ENCODE measurements around the gene PAX6.

PAX6 gene

DNA sequence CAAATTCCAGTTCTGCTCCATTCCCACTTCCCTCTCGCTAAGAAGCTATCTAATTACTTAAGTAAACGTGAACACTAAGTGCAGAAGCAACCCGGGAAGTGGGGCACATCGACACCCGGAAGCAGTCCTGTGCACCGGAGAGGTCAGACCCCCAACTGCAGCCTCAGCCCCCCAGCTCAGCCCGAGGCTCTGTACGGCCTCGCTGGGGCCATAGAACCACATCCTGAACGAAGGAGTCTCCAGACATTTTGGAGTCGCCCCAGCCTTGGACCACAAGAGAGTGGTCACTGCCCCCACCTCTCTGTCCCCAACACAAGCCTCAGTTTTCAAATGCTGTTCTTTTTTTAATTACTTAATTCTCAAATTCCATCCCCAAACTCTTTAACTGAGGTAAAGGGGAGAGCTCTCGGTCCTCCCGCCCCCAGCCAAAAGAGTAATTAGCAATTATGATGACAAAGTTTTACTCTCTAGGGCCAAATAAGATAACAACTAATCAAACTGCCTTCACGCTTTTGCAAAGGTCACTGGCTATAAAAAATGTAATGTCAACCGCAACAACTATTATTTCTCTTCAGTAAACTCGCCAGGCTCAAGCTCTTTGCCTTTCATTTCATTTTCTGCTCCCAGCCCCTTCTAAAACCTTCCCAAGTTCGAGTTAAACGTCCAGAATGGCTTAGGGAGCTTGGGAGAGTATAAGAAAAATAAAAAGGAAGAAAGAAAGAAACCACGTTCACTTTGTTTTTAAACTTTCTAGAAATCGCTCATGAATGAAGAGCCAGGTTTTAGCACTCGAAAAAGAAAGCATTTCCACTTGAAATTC, 2.2 kb downstream of the PAX6 start:
- no peak for DNase-seq (ENCODE audit: low spot score)

DNA sequence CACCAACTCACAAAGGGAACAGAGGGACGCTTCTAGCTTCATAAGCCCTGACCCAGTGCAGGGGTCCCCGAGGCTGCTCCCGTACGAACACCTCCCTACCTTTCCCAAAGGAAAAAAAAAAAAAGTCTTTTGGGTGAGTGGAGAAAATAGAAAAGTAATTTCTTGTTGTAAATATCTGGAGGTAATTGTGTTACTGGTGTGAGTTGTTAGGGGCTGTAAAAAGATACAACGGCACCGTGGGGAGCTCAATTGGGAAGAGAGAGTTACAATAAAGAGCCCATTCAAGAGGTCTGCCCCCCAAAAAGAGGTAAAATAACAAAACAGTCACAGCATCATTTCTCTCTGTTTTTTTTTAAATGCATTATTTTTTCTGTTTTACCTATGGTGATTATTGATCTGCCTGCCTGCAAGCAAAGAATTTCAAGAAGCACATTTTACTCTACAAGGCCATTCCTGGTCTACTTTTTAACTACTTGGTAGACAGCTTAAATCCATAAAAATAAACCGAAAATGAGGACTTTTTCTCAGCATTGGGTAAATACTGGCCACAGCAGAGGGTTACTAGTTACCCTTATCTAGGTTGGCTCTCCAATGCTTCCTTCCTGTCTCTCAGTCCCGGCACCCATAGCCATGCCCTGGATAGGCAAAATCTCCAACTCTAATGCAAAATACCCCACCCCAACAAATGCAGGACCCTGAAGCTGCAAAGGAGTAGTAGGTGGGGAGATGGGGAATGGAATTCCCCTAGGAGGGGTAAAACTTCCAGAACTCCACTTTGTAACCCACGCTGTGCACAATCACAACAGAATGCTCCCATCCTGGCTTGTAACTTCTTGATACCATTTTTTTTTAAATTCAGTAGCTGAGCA, 3.1 kb downstream of the PAX6 start:
- no peak for DNase-seq (ENCODE audit: low spot score)

DNA sequence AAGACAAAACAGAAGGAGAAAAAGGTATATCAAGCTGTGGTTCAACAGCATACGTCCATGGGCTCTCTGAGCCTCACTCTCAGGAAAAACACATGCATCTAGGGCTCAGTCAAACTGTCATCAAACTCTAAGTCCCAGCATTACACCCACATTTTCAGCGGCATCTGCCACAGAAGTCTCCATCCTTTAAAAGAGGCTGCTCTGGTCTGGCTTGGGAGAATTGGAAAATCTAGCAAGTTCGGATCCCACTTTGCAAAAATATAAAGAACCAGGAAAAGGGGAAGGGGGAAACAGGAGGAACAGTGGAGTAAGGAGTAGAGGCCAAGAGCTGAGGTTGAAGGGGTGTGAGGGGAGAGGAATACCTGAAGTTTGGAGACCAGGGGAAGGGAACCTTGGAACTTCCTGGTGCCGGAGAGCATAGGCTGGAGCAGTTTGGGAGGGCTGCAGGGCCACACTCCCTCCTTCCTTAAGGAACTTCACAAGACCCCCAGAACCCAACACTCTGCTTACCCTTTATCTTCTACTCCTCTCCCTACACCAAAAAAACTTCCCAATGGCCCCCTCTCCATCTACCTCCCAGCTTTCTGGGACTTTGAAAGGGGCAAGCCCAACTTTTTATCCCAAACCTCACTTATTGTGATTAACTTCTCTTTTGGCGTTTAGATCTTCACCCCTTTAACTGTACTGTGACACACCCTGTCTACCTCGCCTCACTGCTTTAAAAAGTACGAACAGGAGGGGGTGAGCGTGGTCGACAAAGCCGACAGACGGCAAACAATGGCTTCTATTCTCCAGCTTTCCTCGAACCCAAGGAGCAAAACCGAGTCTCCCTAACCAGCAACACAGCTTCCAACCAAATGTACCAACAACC, 4.0 kb downstream of the PAX6 start:
- no peak for DNase-seq (ENCODE audit: low spot score)

DNA sequence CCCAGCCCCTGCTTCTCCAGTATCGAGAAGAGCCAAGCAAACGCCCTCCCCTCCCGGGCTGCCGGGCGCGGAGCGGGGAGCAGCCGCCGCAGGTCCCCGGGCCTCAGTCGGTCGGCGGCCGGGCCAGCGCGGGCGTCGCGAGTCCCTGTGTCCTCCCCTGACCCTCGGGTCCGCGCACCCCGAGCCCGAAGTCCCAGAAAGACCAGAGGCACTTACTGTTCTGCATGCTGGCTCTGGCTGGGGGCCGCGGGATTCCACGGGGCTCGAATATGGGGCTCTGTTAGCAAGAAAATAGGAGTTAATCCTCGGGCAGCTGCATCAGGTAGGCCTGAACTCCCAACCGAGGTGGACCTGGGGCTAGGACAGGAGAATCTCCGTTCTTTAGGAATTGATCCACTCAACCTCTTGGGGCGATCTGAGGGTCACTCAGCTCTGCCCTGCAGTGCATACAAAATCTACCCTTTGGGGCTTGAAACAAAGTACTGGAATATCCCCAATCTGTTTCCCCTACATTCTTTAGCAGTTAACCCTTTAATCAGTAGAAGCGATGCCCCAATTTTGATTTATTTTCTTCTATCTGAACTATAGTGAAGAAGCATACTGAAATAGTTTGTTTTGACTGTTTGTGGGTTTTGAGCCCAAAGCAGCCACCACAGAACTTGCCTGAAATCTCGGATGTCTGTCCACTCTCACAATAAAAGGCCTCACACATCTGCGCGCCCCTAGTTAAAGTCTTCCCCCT, 4.8 kb downstream of the PAX6 start:
- no peak for DNase-seq (ENCODE audit: low spot score)

DNA sequence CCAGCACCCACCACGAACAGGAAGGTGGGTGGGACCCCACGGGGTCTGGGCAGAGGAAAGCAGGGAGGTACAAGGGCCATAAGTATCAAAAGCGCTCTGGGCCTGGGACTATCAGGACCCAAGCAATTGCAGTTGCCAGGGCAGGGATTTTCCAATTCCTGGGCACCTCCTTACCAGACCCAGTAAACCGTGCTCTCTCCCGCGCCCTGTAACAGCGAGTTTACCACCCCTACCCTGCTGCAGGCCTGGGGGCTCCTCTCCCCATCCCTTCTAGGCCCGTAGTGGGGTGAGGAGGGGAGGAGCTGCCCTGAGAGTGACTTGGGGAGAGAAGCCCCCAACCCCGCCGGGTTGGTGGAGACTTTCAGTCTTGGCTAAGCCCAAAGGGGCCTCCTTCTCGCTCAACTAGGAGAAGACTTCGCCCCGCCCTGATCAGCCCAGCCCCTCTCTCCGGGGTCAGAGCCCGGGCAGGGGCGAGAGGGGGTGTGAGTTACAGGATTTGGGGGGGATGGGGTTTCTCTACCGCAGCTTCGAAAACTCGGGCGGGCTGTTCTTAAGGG, 5.4 kb downstream of the PAX6 start:
- DNase-seq (ENCODE audit: low spot score): no peak

DNA sequence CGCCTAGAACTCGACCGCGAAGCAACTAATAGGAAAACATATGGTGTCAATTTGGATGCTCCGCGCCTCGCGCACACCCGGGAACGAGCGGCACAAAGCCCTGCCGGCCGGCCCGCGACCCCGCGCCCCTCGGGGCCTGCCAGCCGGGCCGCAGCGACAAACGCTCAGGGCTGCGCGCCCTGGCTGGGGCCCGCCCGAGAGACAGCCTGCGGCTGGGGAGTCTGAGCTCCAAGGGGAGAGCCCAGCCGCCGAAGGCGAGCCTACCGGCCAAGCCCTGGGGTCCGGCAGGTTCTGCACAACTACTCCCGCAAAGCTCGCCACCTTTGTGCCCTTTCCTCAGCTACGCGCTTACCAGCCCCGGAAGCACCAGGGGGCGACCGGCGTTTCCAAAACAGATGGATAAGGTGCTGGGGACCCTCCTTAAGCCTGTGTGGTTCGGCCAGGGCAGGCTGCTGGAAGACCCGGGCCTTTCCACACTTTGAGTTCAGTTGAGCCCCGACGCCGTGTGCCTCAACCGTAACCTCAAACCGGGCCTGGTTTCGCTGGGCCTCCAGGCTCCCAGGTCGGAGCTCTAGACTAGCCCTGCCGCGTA, 6.0 kb downstream of the PAX6 start:
- DNase-seq (ENCODE audit: low spot score): no peak

DNA sequence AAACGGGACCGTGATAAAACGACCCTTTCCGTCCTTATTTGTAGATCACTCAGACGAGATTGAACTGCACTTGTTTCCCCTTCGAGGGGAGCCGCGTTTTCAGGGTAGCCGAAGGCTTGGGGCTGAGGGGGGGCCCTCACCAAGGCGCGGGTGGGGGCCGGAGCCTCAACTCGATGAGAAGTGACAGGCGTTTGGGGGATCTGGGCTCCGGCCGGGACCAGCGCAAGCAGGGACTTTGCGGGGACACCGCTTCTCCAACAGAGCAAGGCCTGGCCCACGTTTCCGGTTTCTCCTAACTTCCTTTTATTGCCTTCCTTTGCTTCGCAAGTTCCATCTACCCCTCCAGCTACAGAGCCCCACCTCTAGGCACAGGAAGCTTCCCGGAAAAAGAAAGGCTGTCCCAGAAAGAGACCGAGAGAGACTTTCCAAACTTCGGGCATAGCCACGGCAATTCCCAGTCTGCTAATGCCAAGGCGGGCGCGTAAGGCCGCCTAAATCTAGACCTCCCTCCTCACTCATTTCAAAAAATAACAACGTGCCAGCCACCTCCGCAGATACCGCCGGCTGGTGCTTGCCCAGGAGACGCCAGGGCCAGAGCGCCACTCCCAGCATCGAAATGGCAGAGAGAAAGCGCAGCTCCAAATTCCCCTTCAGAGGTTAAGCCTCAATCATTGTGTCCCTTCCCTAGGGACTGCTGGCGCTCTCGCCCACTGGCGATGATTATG, 6.6 kb downstream of the PAX6 start:
- no peak for DNase-seq (ENCODE audit: low spot score)

DNA sequence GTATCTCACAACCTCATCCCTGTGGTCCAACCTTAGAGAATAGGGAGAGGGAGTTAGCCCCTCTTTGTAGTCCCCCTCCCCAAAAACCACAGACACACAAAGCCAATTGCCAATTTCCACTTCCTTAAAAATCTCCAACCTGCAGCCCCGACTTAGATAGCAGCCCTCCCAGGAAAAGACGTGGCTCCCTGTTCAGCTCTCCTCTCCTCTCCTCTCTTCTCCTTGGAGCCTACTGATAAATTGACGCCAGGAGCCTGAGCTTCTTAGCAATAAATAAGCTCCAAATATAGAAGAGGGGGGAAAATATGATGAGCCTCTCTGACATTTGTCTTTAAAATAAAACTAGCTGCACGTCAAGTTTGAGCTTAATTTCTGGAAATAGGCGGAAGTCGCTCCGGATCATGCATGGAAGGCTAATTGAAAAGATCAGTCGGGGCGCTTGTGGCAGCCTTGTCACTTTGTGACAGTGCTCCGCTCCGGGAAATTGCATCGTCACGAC, 7.3 kb downstream of the PAX6 start:
- no peak for DNase-seq (ENCODE audit: low spot score)

DNA sequence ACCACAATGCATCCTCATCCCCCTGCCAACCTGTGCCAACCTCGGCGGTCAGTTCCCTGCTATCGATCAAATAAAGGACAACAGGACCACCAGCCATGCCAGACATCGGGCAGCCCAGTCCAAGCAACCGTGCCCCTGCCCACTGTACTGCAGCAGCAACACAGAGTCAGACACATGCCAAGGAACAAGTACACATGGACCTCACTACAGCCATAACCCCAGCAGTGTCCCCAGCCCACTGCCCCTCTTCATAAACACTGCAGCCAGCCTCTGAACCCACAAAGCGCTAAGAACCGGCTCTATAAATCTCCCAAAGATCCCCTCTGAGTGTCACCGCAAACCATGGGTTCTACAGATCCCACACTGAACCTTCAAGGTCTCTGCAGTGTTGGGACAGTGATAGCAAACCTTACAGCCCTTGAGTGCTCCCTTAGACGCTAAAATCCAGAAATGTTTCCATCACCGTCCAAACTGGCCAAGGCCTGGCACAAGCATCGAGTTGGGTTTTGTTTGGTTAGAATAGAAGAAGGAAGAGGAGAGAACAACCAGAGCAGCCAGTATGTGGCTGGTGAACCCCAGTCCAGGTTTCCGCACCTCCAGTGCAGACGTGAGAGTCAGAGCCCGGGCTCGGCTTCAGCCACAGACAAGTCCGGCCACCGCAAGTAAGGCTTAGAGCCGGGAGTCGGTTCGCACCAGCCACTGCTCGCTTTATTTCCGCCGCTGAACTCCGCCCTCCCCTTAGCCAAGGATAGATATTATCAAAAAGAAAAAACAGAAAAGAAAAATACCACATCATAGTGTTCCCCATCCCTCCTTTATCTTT, 7.9 kb downstream of the PAX6 start:
- DNase-seq (ENCODE audit: low spot score): no peak

DNA sequence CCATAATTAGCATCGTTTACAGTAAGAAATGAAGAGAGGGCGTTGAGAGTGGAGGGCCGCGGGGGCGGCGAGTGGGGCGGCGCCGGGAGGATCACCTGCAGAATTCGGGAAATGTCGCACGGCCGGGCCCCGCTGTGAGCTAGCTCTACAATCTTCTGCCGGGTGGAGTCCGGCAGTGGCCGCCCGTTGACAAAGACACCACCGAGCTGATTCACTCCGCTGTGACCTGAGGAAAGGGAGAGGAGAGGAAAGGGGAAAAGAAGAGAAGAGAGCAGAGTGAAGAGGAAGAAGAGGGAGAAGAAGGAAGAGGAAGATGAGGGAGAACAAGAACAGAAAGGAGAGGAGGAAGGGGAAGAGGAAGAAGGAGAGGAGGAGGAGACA, 8.5 kb downstream of the PAX6 start:
- DNase-seq (ENCODE audit: low spot score): no peak

DNA sequence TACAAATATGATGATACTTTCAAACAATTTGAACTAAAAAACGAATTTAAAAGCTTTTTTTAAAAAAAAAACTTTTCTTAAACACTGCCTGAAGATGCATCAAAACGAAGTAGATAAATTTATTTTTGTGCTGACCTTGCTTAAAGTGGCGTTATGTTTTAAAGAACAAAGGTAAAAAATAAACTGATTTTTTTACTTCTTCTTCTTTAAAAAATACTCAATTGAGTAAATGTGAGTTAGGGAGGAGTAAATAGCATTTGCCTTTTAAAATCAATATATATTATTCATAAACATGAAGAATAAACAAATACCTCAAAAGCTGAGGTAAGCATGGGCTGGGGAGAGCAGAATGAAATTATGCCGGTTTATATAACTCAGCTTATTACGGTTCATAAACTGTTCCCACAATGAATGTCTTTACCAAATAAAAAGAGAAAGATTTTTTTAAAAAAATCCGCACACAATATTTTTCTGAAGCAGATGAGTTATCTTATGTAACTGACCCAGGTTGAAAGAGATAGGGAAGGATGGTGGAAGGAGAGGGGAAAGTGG, 9.0 kb downstream of the PAX6 start:
- no peak for DNase-seq (ENCODE audit: low spot score)

DNA sequence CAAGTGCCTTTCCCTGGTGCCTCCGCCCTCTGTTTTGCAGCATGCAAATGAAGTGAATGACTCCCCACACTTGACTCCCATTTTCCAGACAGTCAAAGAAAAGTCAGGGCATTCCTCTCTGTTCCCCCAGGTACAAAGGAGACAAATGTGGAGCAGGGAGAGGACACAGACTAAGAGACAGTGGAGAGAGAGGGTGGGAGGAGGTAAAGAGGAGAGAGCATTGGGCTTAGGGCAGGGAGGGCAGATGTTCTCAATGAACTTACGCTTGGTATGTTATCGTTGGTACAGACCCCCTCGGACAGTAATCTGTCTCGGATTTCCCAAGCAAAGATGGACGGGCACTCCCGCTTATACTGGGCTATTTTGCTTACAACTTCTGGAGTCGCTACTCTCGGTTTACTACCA, 9.8 kb downstream of the PAX6 start:
- no peak for DNase-seq (ENCODE audit: low spot score)

DNA sequence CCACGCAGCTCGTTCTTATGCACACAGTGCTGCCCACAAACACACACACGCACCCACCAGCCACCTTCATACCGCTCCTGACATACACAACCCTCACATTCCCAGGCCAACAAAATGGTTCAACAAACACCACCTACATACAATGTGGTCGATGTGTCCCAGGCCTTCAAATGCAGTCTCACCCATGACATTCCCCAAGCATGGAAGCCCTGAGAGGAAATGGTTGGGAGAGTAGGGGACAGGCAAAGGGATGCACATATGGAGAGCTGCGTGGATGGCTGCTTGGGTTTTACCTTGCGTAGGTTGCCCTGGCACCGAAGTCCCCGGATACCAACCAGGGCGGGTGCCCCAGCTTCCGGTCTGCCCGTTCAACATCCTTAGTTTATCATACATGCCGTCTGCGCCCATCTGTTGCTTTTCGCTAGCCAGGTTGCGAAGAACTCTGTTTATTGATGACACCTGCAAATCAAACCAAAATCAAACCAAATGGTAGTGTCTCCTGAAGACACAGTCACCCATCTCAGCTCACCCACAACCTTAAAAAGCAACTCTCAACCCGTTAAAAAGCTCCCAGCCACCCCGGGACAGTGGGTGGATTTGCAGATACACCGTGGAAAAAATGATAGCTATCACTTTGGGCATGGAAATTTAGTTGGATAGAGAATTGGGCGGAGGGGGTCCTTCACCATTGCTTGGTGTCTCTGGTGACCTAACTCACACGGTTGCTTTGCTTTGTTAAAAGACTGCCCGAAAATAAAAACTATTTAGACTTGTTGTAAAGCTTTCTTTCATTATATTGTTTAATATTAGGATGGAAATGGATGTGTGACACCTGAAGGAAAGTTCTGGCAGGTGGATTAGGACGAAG, 10.5 kb downstream of the PAX6 start:
- DNase-seq (ENCODE audit: low spot score): no peak

DNA sequence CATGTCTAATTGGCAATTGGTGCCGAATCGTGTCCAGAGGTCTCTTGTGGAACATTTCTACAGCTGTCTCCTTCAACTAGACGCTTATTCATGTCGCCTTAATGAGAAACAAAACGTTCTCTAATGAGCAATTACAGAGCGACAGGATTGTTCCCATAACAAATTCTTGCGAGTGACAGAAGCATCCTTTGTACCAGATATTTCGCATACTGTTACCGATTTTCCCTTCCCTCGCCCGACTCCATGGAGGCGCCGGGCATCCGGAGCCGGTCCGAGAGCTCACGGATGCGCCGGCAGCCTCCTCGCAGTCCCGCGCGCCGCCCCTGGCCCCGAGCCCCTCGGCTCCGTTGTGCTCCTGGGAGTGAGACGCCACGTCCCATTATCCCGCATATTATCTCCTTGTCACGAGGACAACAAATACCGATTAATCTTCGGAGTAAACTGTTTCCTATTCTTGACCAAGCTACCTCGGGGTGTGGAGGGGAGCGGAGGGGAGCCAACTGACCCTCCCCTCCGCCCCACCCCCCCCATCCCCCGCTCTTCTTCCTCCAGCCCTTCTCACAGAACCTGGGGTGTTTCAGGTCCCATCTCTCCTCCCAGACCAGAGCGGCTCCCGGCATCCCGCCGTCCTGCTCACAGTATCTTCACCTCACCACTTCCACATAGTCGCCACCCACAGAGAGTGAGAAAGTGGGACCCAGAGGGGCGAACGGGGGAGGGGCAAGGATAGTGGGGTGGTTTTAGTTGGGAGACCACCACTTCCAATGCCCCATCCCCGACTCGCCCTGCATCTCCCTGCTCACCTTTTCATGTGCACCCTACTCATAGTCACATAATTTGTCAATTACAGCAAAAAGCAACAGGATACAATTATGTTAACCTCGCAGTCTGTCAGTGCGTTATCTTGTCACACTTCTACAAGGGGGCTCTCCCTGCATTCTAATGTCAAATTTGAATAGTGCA, 11.4 kb downstream of the PAX6 start:
- no peak for DNase-seq (ENCODE audit: low spot score)

DNA sequence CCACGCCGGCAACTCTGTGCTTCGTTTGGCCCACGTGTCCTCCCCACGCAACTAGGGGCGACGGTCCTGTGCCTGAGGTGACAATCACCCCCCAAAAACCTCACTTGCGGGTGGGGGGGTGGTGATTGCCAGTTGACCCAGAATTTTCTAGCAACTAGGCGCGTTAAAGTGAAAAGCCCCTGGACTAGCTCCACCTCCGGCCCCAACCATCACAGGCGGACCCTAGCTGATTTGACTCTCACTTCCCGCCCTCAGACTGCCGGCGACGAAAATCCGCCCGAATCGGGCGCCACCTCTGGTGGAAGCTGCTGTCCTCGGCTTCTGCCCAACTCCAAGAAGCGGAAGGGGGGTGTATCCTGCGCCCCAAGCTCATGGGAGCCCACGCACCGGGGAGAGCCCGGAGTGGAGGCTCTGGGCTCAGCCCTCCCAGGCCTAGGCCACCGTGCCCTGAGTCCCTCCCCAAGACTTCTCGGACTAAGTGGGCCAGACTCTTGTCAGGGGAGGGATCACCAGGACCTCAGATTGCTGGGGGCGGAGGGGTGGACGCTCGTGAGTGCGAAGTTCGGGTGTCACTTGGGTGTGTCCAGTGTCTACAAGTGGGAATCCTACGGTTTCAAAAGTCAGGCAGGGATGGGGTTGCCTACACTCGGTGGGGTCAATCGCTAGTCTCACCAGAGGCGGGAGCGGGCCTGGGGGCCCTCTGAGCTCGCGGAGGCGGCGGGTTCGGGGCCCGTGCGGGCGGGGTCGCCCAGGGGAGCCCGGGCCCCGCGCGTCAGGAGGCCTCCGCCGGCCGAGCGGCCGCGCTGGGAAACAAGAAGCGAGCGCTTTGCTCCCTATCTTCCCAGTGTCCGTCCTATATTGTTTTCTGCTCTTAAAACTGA, 12.3 kb downstream of the PAX6 start:
- DNase-seq (ENCODE audit: low spot score): no peak
